HepG2 (cell line): ENCODE results near the gene ACOXL. TPM values are rescaled to one million over a fixed set of nuclear protein-coding genes. Genes with fewer than 3 reads are reported as not detected.

Source experiments
- ATAC-seq: fragments of 200-7000 bp; cut with Tn5 transposase; 3 replicates; pipeline ENCODE4 v1.9.1; 2020; ENCODE audit warnings: mild to moderate bottlenecking, moderate library complexity
- BruUV-seq: library from RNA; stranded (reverse); fragments of 400-500 nt; replicated peaks from 2 replicates; lab custom pipeline; 2021; lab: Mats Ljungman, UMichigan
- CTCF ChIA-PET: fragments of 300-600 bp; formaldehyde crosslinking; extraction: SDS; loops from one replicate; lab custom pipeline; 2021; ENCODE audit warnings: low total read pairs, inconsistent platforms, low intra/inter-chr PET ratio; lab: Yijun Ruan, JAX
- POLR2A ChIA-PET: fragments of 350-600 bp; sonication (Branson Sonifier 250); formaldehyde crosslinking; loops from one replicate; lab custom pipeline; 2020; ENCODE audit warnings: antibody characterized with exemption, inconsistent platforms; lab: Yijun Ruan, JAX
- DNase-seq: peaks from one replicate; pipeline ENCODE4 v3.0.0-alpha.2; 2015; ENCODE audit warnings: low spot score
- FAIRE-seq: peaks from 3 replicates; lab custom pipeline; 2011; peaks lifted over from hg19 to GRCh38; lab: Jason Lieb, UNC
- H2AFZ ChIP-seq: one replicate; pipeline ENCODE4 v1.6.1; 2011; ENCODE audit warnings: low read length, inconsistent platforms
- H3K27ac ChIP-seq: fragments of 300-600 bp; 3 replicates; pipeline ENCODE4 v1.8.0; 2011; ENCODE audit warnings: mixed run types, mild to moderate bottlenecking, mixed read lengths, low read length, inconsistent platforms; ENCODE audit not compliant: insufficient read depth; ENCODE audit errors: extremely low read length
- H3K27me3 ChIP-seq, 2 experiments: fragments of 200-600 bp in 1 of 2; 2 replicates in 1 of 2; 3 replicates in 1 of 2; pipeline versions ENCODE4 v1.6.0 to v1.8.0; 2011; ENCODE audit warnings: low read length in 2 of 2, mild to moderate bottlenecking in 2 of 2, moderate library complexity in 2 of 2, inconsistent platforms in 1 of 2; ENCODE audit not compliant: insufficient read depth in 2 of 2, control insufficient read depth in 1 of 2
- H3K36me3 ChIP-seq, 2 experiments: fragments of 200-600 bp in 1 of 2; replicated peaks in 1 of 2; 2 replicates in 1 of 2; 3 replicates in 1 of 2; pipeline versions ENCODE4 v1.5.1 to v1.8.0; 2011; ENCODE audit warnings: low read length in 2 of 2, inconsistent platforms in 1 of 2; ENCODE audit not compliant: insufficient read depth in 2 of 2, control insufficient read depth in 1 of 2
- H3K4me1 ChIP-seq: 2 replicates; pipeline ENCODE4 v1.5.1; 2012; ENCODE audit warnings: low read length, inconsistent platforms; ENCODE audit not compliant: insufficient read depth
- H3K4me2 ChIP-seq: 2 replicates; pipeline ENCODE4 v1.6.0; 2011; ENCODE audit warnings: low read depth, low read length, inconsistent platforms
- H3K4me3 ChIP-seq, 3 experiments: fragments of 200-600 bp in 1 of 3; sonication (generic), shearing (Covaris generic) in 1 of 3; replicated peaks in 1 of 3; 2 replicates each; pipeline ENCODE4 v1.5.1; 2011 to 2016; ENCODE audit warnings: low read length in 3 of 3, inconsistent platforms in 2 of 3, low read depth in 2 of 3, mild to moderate bottlenecking in 2 of 3, control low read depth in 1 of 3, mixed read lengths in 1 of 3; ENCODE audit not compliant: insufficient read depth in 1 of 3
- H3K79me2 ChIP-seq: one replicate; pipeline ENCODE4 v1.6.1; 2011; ENCODE audit warnings: low read length, inconsistent platforms; ENCODE audit not compliant: insufficient read depth
- H3K9ac ChIP-seq: 2 replicates; pipeline ENCODE4 v1.6.0; 2011; ENCODE audit warnings: mild to moderate bottlenecking, low read depth, low read length, inconsistent platforms; ENCODE audit not compliant: insufficient read depth
- H3K9me3 ChIP-seq: 2 replicates; pipeline ENCODE4 v1.5.1; 2012; ENCODE audit warnings: mild to moderate bottlenecking, low read length
- H4K20me1 ChIP-seq: 2 replicates; pipeline ENCODE4 v1.6.0; 2011; ENCODE audit warnings: inconsistent platforms, mild to moderate bottlenecking, low read length, moderate library complexity; ENCODE audit not compliant: insufficient read depth
- BCL3 ChIP-seq: sonication (generic); formaldehyde crosslinking; IDR thresholded peaks from 2 replicates; pipeline ENCODE4 v1.5.1; 2020; ENCODE audit warnings: mild to moderate bottlenecking, missing genetic modification reagents, moderate library complexity
- GPBP1L1 ChIP-seq: sonication (generic); formaldehyde crosslinking; IDR thresholded peaks from 2 replicates; pipeline ENCODE4 v1.5.0; 2020; ENCODE audit warnings: mild to moderate bottlenecking, missing genetic modification reagents
- SNAPC4 ChIP-seq: sonication (generic); formaldehyde crosslinking; IDR thresholded peaks from 2 replicates; pipeline ENCODE4 v1.4.0; 2020; ENCODE audit warnings: mild to moderate bottlenecking, missing genetic modification reagents
- THYN1 ChIP-seq: sonication (generic); formaldehyde crosslinking; IDR thresholded peaks from 2 replicates; pipeline ENCODE4 v1.8.1; 2023; ENCODE audit warnings: low read depth, mild to moderate bottlenecking, moderate library complexity, missing genetic modification reagents, borderline replicate concordance
- ZGPAT ChIP-seq: IDR thresholded peaks from 2 replicates; pipeline ENCODE4 v1.6.1; 2016; ENCODE audit warnings: mild to moderate bottlenecking
- ZNF546 ChIP-seq: sonication (generic); formaldehyde crosslinking; conservative IDR thresholded peaks from 2 replicates; pipeline ENCODE4 v1.8.1; 2023; ENCODE audit warnings: mild to moderate bottlenecking, missing genetic modification reagents
- ZNF572 ChIP-seq: sonication (generic); formaldehyde crosslinking; IDR thresholded peaks from 2 replicates; pipeline ENCODE4 v1.5.1; 2020; ENCODE audit warnings: mild to moderate bottlenecking, missing genetic modification reagents
- ZNF589 ChIP-seq: sonication (generic); formaldehyde crosslinking; conservative IDR thresholded peaks from 2 replicates; pipeline ENCODE4 v1.8.0; 2022; ENCODE audit warnings: mild to moderate bottlenecking, moderate library complexity, missing genetic modification reagents
- WGBS: methylation state at CpG from one replicate; pipeline ENCODE4 v1.1.6; 2017; ENCODE audit warnings: low lambda C conversion rate; 5-methylcytosine and 5-hydroxymethylcytosine counted together
- in situ Hi-C: cut with HindIII; loops from 2 replicates; pipeline ENCODE4 v1.10.0; 2017; ENCODE audit warnings: low pct_unique_long_range_greater_than_20kb; ENCODE audit not compliant: extremely low pct_ligation_motif_present
- intact Hi-C: fragments of 100-400 bp; cut with micrococcal nuclease; formaldehyde crosslinking; loops from one replicate; pipeline ENCODE4 v1.10.0; 2022; ENCODE audit not compliant: unreplicated experiment
- polyA plus RNA-seq, 8 experiments: library from polyadenylated mRNA; depleted of rRNA in 3 of 8; stranded (reverse) in 7 of 8; unstranded in 1 of 8; fragments of >200 nt; fragmentation: Illumina TruSeq in 4 of 8; extraction: Trizol in 4 of 8; gene quantifications; 2 replicates each; pipeline versions ENCODE4 v1.2.1 to v1.2.3, GENCODE V29; 2011 to 2016; ENCODE audit warnings: low read depth in 4 of 8, missing spikeins in 1 of 8, mixed read lengths in 1 of 8; ENCODE audit not compliant: insufficient read depth in 1 of 8
- total RNA-seq, 5 experiments: library from RNA; depleted of rRNA; stranded (reverse); fragments of >200 nt; fragmentation: Illumina TruSeq; extraction: Trizol; gene quantifications; 2 replicates each; pipeline ENCODE4 v1.2.3, GENCODE V29; 2016; ENCODE audit warnings: low read depth in 1 of 5
- TF ChIP-seq, protein P1 (sequence below): sonication (generic); formaldehyde crosslinking; IDR thresholded peaks from 2 replicates; pipeline ENCODE4 v1.8.0; 2022; ENCODE audit warnings: mild to moderate bottlenecking, missing genetic modification reagents, borderline replicate concordance
- TF ChIP-seq, protein P2 (sequence below): sonication (generic); formaldehyde crosslinking; IDR thresholded peaks from 2 replicates; pipeline ENCODE4 v1.5.0; 2020; ENCODE audit warnings: missing genetic modification reagents

The ACOXL gene
- total and polyA plus RNA-seq, 2 of the 13 experiments (the other 11 are each of a cell fraction or from before 2014, with no cell fraction given): not detected

GRCh38 chr2:110777531-110778311 is 45.3 kb downstream of the ACOXL start:
- ATAC-seq (no peak), FAIRE-seq (no peak), DNase-seq (no peak)
- in situ Hi-C loops (no loop called here), intact Hi-C loops (loop anchor here (5.0 kb wide), 1 partner anchor 1405 kb away; no protein-coding TSS in a partner anchor)
- no peak overlapping the region for H3K27ac ChIP-seq
- WGBS: 23% methylated on average over 11 of the region's 12 CpGs
- H3K36me3 ChIP-seq: no peaks in the 10 kb centered on the region
- no peaks in the 10 kb centered on the region for H3K79me2 ChIP-seq
- H4K20me1 ChIP-seq: no peaks in the 10 kb centered on the region; the same call in 1 of the 2 replicates
- no peak overlapping the region for H2AFZ ChIP-seq
- ChIA-PET CTCF (no interaction called here), POLR2A (no interaction called here)
- H3K27me3 ChIP-seq: peaks cover 0 to 24% of the 10 kb centered on the region in 2 experiments; a peak in 2 of 5 replicates
- BruUV-seq: no TSS peak
- no peak overlapping the region for H3K4me2 ChIP-seq
- H3K4me1 ChIP-seq: peaks cover 9% of the 10 kb centered on the region
- no peak overlapping the region for H3K4me3 ChIP-seq
- H3K9ac ChIP-seq: no peak overlapping the region
- no peaks in the 10 kb centered on the region for H3K9me3 ChIP-seq
- TF ChIP-seq, protein P1, sequence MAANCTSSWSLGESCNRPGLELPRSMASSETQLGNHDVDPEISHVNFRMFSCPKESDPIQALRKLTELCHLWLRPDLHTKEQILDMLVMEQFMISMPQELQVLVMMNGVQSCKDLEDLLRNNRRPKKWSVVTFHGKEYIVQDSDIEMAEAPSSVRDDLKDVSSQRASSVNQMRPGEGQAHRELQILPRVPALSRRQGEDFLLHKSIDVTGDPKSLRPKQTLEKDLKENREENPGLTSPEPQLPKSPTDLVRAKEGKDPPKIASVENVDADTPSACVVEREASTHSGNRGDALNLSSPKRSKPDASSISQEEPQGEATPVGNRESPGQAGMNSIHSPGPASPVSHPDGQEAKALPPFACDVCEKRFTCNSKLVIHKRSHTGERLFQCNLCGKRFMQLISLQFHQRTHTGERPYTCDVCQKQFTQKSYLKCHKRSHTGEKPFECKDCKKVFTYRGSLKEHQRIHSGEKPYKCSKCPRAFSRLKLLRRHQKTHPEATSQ (CRISPR knock-in tag): no peak
- TF ChIP-seq ZNF589 (CRISPR knock-in tag): no peak
- TF ChIP-seq ZNF572 (CRISPR knock-in tag): no peak
- TF ChIP-seq ZNF546: no peak
- no peak for TF ChIP-seq THYN1 (CRISPR knock-in tag)
- TF ChIP-seq GPBP1L1 (CRISPR knock-in tag): no peak
- TF ChIP-seq SNAPC4: no peak
- no peak for TF ChIP-seq BCL3 (CRISPR knock-in tag)
- TF ChIP-seq ZGPAT: no peak
- TF ChIP-seq, protein P2, sequence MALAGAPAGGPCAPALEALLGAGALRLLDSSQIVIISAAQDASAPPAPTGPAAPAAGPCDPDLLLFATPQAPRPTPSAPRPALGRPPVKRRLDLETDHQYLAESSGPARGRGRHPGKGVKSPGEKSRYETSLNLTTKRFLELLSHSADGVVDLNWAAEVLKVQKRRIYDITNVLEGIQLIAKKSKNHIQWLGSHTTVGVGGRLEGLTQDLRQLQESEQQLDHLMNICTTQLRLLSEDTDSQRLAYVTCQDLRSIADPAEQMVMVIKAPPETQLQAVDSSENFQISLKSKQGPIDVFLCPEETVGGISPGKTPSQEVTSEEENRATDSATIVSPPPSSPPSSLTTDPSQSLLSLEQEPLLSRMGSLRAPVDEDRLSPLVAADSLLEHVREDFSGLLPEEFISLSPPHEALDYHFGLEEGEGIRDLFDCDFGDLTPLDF (CRISPR knock-in tag): no peak
